Measurements from ENCODE around the gene CUL4A. TPM values are rescaled to one million over a fixed set of nuclear protein-coding genes. Genes with fewer than 3 reads are reported as not detected.

CUL4A gene
- total and polyA plus RNA-seq, 9 of the 15 experiments (the other 6 are each of a cell fraction or from before 2014, with no cell fraction given), result 21.1 to 92.0 (median 63.2) TPM

- FAIRE-seq, result peak; percentile 65
- CTCF ChIA-PET (ENCODE audit: low intra/inter-chr PET ratio), result interaction anchor here (0.6 kb wide), 1 partner anchor 88 kb away, joined by 3 read pairs; no protein-coding TSS in a partner anchor
- peak in 1 of 2 experiments; percentile 14; a peak in 1 of 4 replicates for TF ChIP-seq NRF1 (conservative IDR thresholded peaks at IDR 0.05 in 1 of 2, IDR thresholded peaks at IDR 0.05 in 1 of 2)
- peak in 1 of 2 experiments; percentile 54; a peak in 1 of 4 replicates for TF ChIP-seq SIN3A (IDR thresholded peaks at IDR 0.05; ENCODE audit: borderline replicate concordance in 2 of 2, control insufficient read depth in 1 of 2, low read depth in 2 of 2, low read length in 2 of 2)
- TF ChIP-seq ELF1 (tag; IDR thresholded peaks at IDR 0.05), result 0 out of 2 replicates have a peak, but pooled peaks have one; percentile 27
- peak; percentile 17 for TF ChIP-seq TAF1 (IDR thresholded peaks at IDR 0.05; ENCODE audit: control insufficient read depth, extremely low read depth, insufficient read depth, low read length, severe bottlenecking)
- peak; percentile 91 for TF ChIP-seq MYC (IDR thresholded peaks at IDR 0.05; ENCODE audit: low read depth, low read length)
- TF ChIP-seq MYC (CRISPR knock-in tag; IDR thresholded peaks at IDR 0.05; ENCODE audit: borderline replicate concordance, low read depth), result no peak
- TF ChIP-seq, protein P1, sequence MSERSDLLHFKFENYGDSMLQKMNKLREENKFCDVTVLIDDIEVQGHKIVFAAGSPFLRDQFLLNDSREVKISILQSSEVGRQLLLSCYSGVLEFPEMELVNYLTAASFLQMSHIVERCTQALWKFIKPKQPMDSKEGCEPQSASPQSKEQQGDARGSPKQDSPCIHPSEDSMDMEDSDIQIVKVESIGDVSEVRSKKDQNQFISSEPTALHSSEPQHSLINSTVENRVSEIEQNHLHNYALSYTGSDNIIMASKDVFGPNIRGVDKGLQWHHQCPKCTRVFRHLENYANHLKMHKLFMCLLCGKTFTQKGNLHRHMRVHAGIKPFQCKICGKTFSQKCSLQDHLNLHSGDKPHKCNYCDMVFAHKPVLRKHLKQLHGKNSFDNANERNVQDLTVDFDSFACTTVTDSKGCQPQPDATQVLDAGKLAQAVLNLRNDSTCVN (CRISPR knock-in tag; IDR thresholded peaks at IDR 0.05), result no peak
- TF ChIP-seq ZBTB40 (IDR thresholded peaks at IDR 0.05), result no peak
- TF ChIP-seq ZBTB40 (CRISPR knock-in tag; IDR thresholded peaks at IDR 0.05), result no peak
- peak; percentile 49 for TF ChIP-seq POLR2G (IDR thresholded peaks at IDR 0.05; ENCODE audit: low read depth, low read length)
These were observed 477 bp downstream of the CUL4A start for GRCh38 chr13:113209759-113210421.

More at GRCh38 chr13:113209759-113210421, 477 bp downstream of the CUL4A start:
- no TSS peak for BruUV-seq (replicated peaks)
- H3K4me3 ChIP-seq, result peak overlapping the region; percentile 95
- H4K20me1 ChIP-seq (replicated peaks; ENCODE audit: control insufficient read depth, insufficient read depth, low read length), result peaks cover 7% of the 10 kb centered on the region; the same call in 1 of the 2 replicates
- WGBS (ENCODE audit: insufficient coverage, low coverage, missing lambda C conversion rate), result under 1% methylated on average over 30 of the region's 67 CpGs
- peak overlapping the region; percentile 92 for H3K27ac ChIP-seq (ENCODE audit: extremely low read depth, low read depth, low read length)
- no peaks in the 10 kb centered on the region for H3K27me3 ChIP-seq (ENCODE audit: control insufficient read depth in 2 of 2, insufficient read depth in 2 of 2, low read length in 2 of 2)
- no peaks in the 10 kb centered on the region for H3K9me3 ChIP-seq (replicated peaks; ENCODE audit: control insufficient read depth, insufficient read depth, low read depth, low read length)
- H3K4me2 ChIP-seq (ENCODE audit: insufficient read depth, low read length), result peak overlapping the region; percentile 74
- peak overlapping the region; percentile 1; the same call in 1 of the 2 replicates for H2AFZ ChIP-seq (ENCODE audit: low read depth, low read length)
- peaks cover 97% of the 10 kb centered on the region for H3K79me2 ChIP-seq (ENCODE audit: control insufficient read depth, insufficient read depth, low read length)
- in situ Hi-C loops (cut with MboI) (no loop called here), intact Hi-C loops (cut with micrococcal nuclease) (loop anchor here (10.0 kb wide), 1 partner anchor 185 kb away; no protein-coding TSS in a partner anchor)
- peaks cover 23 to 34% of the 10 kb centered on the region in 2 experiments; a peak in 4 of 5 replicates for H3K4me1 ChIP-seq (replicated peaks in 1 of 2; ENCODE audit: control insufficient read depth in 2 of 2, insufficient read depth in 2 of 2, low read length in 2 of 2)
- peak; percentile 21 to 60 (median 57) for DNase-seq (ENCODE audit: extremely low read depth in 1 of 4, low spot score in 3 of 4)
- peak overlapping the region; percentile 82 to 95 for H3K9ac ChIP-seq (ENCODE audit: insufficient read depth in 1 of 2, low read depth in 2 of 2, low read length in 2 of 2)
- ATAC-seq, result peak; percentile 17
- peaks cover 66% of the 10 kb centered on the region for H3K36me3 ChIP-seq (ENCODE audit: control insufficient read depth, insufficient read depth, low read length)
- peaks cover under 1% of the 10 kb centered on the region for H3K9me1 ChIP-seq (ENCODE audit: control insufficient read depth, insufficient read depth, low read length)
- POLR2A ChIA-PET, result interaction anchor here (0.6 to 1.7 kb wide), 3 partner anchors 10 to 1037 kb away, joined by 3 to 11 read pairs (median 3); no protein-coding TSS in a partner anchor

All from K562 (cell line).